SH-SY5Y (cell line): ENCODE results near the gene MAP2K7.

Experiments
- GATA2 ChIP-seq: IDR thresholded peaks from 2 replicates; pipeline ENCODE4 v1.6.1; 2011; ENCODE audit warnings: mild to moderate bottlenecking, low read depth, low read length
- GATA3 ChIP-seq: IDR thresholded peaks from 2 replicates; pipeline ENCODE4 v1.6.1; 2011; ENCODE audit warnings: low read depth, mild to moderate bottlenecking, low read length, moderate library complexity

DNA sequence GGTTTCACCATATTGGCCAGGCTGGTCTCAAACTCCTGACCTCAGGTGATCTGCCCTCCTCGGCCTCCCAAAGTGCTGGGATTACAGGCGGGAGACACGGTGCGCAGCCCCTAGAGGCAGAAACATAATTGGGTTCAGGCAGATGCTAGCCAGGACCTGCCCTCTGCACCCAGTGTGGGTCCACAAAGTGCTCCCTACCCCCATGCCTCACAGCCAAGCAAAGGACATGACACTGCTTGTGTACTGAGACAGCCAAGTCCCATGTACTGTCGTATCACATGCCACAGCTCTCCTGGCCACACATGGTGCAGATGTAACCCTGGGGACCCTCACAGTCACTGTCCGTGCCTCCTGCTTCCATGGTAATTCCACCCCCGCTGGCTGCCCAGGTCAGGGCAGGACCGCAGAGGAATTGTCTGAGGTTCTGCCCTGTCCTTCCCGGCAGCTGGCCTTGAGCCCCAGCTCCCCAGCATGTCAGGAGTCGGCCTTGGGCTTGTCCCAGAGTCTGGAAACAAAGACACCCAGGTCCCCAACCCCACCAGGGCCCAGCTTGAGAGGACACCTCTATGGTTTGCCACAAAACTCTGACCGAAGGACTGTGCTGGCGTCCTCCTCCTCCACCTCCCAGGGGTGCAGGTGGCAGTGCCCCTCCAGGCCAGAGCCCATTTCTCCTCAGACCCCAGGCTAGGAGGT lies 37.1 kb upstream of the MAP2K7 start:
- no peak for TF ChIP-seq GATA2
- TF ChIP-seq GATA3, result no peak
